ENCODE measurements around the gene ZSWIM7.
"Not testable (repeated sequence)": the region's sequence is repeated elsewhere in the genome, so short reads cannot be mapped to it uniquely, and the experiment has no call there.

The ZSWIM7 gene

DNA sequence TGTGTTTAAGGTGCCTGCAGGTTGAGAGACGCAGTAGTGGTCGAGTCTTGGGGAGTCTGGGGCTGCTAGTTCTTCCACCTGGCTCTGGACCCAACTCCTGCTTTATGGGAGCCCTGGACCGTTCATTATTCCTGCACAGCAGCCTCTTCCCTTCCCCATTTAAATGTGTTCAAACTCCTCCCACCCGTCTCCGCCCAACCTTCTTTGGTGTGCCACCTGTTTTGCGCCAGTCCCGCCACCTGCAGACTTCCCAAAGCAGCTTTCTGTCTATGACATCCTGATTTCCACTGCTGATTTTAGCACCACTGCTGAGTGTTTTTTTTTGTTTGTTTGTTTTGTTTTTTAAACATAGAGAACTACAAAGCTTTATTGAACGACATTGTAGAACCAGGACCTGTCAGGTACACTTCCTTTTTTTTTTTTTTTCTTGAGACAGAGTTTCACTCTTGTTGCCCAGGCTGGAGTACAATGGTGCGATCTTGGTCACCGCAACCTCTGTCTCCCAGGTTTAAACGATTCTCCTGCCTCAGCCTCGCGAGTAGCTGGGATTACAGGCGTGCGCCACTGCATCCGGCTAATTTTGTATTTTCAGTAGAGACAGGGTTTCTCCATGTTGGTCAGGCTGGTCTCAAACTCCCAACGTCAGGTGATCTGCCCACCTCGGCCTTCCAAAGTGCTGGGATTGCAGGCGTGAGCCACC lies 41.7 kb downstream of the ZSWIM7 start:
- no peak for DNase-seq (ENCODE audit: low read depth, low spot score)

DNA sequence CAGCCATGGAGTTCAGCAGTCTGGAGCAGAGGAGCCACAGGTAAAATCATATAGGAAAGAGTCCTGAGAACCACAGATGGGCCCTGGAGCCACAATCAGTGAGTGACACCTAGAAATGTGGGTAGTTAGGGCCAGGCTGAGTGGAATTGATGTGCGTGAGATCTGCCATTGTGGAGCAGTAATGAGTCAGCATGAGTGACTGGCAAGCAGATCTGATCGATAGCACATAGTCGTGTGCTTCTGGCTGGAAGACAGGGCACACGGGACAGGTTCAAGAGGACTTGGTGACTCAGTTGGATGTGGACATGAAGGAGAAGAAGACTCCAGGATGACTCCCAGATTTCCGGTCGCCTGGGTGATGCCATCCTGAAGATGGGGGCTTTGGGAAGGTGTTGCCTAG lies 42.3 kb downstream of the ZSWIM7 start:
- no peak for DNase-seq (ENCODE audit: low read depth, low spot score)

DNA sequence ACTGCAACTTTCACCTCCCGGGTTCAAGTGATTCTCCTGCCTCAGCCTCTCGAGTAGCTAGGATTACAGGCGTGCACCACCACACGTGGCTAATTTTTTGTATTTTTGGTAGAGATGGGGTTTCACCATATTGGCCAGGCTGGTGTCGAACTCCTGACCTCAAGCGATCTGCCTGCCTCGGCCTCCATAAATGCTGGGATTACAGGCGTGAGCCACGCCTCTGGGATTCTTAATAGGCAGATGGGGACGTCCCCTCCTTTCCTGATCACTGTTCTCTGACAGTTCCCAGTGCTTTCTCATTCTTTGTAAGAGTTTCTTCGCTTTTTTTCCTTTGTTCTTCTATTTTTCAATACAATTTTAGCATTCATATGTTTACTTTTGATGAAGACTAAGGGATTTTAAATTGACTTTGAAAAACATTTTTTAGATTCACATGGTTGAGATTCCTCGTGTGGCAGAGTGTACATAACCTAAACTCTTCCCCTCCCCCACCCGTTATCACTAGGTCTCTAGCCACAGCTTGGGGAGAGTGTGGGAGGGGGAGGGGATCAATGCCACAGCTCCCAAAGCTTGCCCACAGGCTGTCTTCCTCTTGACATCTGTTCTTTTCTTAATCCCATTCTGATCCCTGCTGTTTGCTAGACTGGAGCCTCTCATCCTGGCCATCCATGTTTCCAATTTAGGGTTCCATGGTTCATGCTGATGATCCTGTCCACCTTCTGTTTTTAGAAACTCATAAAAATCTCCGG lies 43.5 kb downstream of the ZSWIM7 start:
- no peak for DNase-seq (ENCODE audit: low read depth, low spot score)

DNA sequence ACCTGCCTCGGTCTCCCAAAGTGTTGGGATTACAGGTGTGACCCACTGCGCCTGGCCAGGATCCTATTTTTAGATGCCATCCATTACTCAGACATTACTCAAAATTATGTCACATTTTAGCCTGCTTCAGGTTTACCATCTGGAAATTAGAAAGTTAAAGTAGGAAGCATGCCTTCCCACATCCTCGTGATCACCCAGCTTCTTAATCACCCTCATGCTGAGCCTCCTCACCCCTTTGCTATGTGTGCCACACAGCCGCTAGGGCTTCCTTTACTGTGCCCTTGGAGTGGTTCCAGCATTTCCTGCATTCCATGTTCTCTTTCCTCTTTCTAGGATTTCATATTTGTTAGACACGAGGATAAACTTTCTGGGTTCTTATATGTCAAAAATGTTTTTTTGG lies 45.3 kb downstream of the ZSWIM7 start:
- DNase-seq (ENCODE audit: low read depth, low spot score): no peak

DNA sequence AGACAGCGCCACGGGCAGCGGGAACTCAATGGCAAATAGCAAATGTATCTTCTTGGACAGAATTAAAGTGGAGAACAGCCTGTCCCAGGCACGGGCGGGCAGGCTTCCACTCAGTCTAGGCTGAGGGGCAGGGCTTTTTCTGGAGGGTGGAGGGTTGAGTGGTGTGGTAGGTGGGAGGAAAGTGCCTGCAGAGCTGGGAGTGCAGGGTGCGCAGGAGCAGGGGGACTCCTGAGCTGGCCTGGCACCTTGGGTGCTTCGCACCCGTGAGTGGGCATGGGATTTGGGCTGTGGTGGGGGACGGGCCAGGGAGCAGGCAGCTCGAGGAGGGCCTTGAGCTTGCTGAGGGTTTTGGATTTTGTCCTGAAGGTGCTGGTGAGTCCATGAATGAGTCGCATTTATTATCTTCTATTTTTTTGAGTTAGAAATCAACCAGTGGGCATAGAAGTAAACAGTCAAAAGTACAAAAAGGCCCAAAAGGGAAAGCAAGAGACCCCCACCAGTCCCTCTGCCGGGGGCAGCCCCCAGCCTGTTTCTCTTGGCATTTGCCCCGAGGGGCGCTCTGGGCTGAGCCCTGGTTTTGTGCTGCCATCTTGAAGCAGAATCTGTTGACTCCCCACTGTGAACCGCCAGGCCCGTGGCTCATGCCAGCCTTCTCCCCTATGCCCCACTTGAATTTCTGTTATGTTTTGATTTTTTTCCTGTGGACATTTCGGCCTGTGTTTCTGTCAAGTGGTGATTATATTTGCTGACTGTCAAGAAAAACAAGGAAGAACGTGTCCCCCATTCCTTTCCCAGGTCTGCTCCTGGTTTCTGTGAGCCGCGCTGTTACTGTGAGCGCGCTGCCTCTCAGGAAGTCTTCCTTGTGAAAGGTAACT lies 46.4 kb downstream of the ZSWIM7 start:
- DNase-seq (ENCODE audit: low read depth, low spot score): no peak

DNA sequence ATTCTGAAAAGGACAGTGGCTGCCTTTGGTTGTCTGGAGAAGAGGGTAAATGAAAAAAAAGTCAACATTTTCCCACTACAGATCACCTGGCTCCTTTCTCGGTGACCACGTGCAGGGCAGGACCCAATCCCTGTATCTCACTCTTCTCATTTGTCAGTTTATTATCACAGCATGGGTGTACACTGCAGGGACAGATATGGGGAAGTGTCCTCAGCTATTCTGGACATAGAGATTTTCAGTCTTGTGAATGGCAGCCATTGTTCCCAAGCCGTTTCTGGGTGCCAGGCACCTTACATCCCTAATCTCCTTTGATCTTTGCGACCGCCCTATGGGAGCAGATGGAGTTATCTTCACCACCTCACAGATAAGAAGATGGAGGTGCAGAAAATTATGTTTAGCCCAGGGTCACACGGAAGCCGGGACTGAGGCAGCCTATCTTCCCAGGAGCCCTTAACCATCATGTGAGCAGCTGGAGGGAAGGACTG lies 47.4 kb downstream of the ZSWIM7 start:
- no peak for DNase-seq (ENCODE audit: low read depth, low spot score)

DNA sequence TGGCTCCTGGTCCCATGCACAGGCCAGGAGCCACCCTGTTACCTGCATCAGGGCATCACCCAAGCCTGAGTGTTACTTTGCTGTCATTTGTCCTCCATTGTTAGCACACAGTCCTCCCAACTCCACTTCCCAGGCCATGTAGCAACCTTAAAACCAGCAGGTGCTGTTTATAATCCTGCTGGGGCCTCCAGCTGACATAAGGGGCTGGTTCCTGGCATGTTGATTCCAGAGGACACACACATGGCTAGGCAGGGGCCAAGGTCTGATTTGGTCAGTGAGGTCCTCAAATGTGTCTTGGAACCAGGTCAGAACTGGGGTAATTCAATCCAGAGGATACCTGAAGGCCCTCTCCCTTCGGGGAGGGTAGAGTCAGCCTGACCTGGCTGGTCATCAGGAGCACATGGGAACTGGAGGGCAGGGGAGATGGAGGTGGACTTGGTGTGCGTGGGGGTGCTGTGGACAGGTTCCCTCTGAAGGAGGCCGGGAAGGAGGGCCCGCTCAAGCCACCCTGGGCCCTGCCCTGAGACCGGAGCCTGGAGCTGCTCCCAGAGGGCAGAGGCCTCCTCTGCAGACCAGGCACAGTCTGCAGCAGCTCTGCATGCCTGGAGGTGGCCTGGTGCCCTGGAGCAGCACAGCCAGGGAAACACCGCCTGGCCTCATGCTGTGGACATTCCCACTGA lies 48.0 kb downstream of the ZSWIM7 start:
- no peak for DNase-seq (ENCODE audit: low read depth, low spot score)

DNA sequence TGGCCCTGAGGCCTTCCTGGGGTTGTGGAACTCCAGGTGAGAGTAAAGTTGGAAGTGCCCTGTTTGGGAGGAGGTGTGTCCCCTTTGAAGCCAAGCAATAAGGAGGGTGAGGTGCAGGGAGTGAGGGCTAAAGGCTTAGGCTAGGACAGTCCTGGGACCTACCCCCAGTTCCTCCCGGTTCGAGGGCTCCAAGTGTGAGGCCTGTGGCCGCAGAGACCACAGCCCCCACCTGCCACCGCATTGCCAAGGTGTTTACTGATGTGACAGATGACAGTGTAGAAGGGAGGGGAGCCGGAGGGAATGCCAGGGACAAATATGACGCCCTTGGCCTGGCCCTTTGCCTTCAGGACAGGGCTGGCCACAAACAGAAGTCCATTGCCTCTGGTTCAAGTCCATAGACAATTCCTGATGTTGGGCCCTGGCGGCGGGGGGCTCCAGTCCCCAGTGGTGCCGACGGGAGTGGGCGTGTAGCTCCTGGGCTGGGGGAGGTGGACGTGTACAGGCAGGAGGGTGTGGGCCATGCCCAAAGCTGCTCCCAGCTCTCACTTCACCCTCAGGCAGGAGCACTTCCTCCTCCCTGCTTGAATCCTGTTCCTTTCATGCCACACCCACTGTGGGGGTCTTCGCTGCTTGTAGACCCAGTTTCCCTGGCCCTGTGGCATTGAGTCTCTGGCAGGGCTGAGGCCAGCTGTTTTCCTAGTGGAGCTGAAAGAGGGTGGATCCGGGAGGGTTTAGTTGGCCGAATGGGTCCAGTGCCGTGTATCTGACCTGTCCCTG lies 51.3 kb downstream of the ZSWIM7 start:
- no peak for DNase-seq (ENCODE audit: low read depth, low spot score)

DNA sequence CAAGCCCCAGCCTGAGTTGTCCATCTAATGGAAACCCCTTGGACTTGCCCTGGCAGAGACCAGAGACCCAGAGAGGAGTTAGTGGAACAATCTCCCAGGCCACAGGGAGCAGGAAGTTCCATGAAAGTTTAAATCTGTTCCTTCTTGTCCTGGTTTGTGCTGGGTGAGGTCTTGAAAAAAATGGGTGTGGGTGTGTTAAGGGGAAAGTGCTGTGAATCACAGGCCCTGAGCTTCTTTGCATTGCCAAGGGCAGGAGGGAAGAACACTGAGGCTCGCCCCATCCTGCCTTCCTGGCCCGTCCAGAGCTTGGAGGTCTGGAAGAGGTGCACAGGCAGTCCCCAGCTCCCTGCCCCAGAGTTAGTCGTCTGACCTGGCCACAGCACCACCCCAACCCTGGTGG lies 52.2 kb downstream of the ZSWIM7 start:
- no peak for DNase-seq (ENCODE audit: low read depth, low spot score)

DNA sequence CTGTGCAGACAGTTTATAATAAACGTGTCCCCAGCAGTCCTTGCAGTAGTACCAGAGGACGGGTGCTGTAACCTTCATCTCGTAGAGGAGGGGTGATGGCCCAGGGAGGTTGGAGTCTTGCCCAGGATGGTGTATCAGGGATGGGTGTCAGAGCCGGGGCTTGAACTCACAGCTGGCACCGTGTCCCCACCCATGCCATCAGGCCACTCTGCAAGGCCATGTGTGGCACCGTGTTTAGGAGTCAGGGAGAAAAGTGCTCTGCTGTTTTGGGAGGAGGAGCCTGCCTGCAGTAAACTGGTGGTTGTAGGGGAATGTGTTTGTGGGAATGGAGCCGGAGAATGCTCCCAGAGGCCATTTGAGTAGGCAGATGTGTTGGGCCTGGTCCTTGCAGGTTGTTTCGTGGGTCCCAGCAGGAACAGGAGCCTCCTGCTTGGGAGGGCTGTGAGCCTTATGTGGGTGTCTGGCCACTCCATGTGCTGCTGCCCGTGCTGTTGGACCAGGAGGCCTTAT lies 52.8 kb downstream of the ZSWIM7 start:
- no peak for DNase-seq (ENCODE audit: low read depth, low spot score)

DNA sequence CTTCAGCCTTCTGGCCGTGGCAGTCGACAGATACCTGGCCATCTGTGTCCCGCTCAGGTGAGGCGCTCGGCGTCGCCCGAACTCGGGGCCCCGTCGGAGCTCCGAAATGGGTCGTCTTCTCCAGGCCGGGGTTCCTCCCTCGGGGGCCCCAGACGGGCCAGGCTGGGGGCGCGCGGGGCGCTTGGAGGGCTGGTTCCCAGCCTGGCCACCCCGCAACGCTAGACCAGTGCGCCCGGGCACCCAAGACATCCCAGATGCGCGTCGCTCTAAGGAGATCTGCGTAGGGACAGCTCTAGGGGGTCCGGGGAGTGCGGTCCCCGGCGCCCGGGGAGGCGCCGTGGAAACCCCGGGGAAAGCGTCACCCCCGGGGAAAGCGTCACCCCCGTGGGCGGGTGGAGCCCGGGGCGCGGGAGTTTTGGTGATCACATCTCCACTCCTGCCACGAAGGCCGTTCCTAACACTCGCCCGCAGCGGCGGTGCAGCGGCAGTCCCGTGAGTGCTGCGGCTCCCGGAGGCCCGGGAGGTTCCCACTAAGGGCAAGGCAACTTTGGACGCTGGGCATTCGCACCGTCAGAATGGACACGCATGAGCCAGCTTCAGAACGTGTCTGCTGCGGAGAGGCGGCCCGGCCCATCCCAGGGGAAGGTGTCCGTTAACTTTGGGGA lies 53.8 kb downstream of the ZSWIM7 start:
- DNase-seq (ENCODE audit: low read depth, low spot score): no peak

DNA sequence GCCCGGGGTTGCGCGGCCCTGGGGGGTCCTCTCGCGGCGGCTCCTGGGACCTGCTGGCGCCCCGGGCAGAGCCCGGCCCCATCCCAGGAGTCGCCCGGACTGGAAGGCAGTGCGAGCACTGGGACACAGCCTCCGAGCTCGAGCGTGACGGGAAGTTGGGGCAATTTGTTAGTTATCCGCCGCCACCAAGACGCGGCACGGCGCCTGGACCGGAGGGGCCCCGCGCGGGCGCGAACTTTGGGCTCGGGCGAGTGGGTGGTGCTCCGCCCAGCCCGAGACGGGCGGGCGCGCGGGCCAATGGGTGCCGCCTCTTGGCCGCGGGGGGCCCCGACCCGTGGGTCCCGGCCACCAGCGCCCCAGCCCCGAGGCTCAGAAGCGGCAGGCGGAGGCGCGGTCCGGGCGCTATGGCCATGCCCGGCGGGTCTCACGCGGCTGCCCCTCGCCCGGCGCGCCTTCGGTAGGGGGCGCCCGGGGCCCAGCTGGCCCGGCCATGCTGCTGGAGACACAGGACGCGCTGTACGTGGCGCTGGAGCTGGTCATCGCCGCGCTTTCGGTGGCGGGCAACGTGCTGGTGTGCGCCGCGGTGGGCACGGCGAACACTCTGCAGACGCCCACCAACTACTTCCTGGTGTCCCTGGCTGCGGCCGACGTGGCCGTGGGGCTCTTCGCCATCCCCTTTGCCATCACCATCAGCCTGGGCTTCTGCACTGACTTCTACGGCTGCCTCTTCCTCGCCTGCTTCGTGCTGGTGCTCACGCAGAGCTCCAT lies 54.6 kb downstream of the ZSWIM7 start, which contains the start of gene ADORA2B:
ADORA2B (plus strand) TSS at position 372 of the 768 bp plus-strand sequence; CDS start at position 491, 119 bp downstream.
- no peak for DNase-seq (ENCODE audit: low read depth, low spot score)

DNA sequence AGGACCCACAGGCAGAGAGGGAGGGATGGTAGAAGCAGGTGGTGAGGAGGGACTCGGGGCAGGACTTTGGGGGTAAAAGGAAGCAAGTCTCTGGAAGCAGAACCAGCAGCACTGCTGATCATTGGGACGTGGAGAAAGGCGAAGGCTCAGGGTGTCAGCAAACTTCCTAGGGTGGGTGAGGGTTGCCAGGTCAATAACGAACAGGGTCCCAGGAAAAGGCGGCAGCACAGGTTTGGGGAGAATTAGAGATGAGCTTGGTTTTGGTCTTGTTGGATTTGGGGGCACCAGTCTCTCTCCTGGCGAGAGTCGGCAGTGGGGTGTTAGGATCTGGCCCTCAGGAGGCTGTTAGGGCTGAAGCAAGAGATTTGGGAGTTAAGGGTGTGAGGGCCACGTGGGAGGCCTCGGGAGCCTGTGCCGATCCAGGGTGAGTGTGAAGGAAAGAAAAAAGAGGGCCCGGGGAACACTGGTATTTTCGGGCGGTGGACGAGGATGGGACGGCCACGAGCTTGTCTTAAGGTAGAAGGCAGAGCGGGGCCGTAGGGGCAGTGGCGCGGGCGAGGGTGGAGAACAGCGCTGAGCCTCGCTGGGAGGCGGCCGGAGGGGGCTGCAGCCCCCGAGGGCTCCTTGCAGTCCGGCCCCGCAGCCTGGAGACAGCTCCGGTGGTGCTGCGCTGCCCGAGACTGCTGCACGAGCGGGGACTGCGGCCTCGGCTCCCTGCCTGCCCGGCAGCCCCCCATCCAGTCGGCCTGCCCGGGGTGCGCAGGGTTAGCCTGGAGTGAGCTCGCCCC lies 55.3 kb downstream of the ZSWIM7 start:
- no peak for DNase-seq (ENCODE audit: low read depth, low spot score)

DNA sequence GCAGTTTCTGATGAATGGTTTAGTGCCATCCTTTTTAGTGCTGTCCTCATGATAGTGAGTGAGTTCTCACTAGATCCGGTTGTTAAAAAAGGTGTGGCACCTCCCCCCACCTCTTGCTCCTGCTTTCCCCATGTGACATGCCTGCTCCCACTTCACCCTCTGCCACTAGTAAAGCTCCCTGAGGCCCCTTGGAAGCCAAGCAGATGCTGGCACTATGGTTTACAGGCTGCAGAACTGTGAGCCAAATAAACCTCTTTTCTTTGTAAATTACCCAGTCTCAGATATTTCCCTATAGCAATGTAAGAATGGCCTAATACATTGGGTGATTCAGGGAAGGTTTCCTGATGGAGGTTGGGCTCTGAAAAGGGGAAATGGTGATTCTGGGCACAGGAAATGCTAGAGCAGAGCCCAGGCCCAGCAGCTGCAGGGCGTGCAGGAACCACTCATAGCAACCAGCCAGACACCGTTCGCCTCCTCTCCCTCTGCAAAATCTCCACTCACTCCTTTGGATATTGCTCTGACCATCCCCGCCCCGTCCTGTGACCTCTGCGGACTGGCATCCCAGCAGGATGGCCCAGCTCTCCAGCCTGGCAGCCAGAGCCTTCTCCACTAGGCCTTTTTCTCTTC lies 57.2 kb downstream of the ZSWIM7 start:
- DNase-seq (ENCODE audit: low read depth, low spot score): no peak

DNA sequence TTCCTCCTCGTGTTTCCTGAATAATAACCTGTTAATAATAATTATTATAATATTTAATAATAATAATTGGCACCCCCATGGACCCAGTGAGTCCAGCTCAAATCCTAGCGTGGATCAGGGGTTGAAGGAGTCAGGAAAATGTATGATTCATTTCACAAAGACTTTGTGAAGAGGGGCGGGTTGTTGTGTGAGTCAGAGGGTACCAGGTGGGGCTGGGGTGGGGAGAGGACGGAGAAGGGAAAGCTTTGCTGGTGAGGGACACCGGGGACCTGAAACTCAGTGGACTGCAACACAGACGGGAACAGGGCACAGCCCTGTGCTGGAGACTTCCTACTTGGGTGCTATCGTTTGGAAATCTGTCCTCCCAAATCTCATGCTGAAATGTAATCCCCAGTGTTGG lies 57.7 kb downstream of the ZSWIM7 start:
- no peak for DNase-seq (ENCODE audit: low read depth, low spot score)

DNA sequence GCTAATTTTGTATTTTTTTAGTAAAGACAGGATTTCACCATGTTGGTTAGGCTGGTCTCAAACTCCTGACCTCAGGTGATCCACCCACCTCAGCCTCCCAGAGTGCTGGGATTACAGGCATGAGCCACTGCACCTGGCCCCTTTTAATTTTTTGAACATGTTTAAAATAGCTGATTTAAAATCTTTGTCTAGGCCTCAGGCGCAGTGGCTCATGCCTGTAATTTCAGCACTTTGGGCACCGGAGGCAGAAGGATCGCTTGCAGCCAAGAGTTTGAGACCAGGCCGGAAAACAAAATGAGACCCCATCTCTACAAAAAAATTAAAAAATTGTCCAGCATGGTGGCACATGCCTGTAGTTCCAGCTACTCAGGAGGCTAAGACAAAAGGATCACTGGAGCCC lies 63.0 kb downstream of the ZSWIM7 start:
- DNase-seq (ENCODE audit: low read depth, low spot score): not testable (repeated sequence)

DNA sequence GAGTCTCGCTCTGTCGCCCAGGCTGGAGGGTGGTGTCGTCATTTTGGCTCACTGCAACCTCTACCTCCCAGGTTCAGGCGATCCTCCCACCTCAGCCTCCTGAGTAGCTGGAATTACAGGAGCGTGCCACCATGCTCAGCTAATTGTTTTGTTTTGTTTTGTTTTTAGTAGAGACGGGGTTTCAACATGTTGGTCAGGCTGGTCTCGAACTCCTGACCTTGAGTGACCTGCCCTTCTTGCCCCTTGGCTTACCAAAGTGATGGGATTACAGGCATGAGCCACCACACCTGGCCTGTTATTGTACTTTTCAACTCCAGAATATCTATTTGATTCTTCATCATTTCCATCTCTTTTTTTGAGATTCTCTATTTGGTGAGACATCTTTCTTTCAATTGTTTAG lies 63.6 kb downstream of the ZSWIM7 start:
- no peak for DNase-seq (ENCODE audit: low read depth, low spot score)

DNA sequence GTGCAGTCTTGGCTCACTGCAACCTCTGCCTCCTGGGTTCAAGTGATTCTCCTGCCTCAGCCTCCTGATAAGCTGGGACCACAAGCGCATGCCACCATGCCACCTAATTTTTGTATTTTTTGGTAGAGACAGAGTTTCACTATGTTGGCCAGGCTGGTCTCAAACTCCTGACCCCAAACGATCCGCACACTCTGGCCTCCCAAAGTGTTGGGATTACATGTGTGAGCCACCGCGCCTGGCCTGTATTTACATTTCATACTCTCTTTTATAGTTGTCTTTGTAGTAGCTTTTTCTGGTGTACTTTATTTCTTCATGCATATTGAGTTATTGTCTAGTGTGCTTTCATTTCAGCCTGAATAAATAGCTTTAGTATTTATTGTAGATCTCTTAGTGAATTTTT lies 64.6 kb downstream of the ZSWIM7 start:
- no peak for DNase-seq (ENCODE audit: low read depth, low spot score)

Measured in brain pericyte (primary cell).